Measurements from ENCODE around the gene MAST4. TPM values are rescaled to one million over a fixed set of nuclear protein-coding genes. Genes with fewer than 3 reads are reported as not detected.

Gene MAST4
- total RNA-seq, 4 donors from 2014 or later, result 19.5 to 44.1 (median 24.1) TPM

DNA sequence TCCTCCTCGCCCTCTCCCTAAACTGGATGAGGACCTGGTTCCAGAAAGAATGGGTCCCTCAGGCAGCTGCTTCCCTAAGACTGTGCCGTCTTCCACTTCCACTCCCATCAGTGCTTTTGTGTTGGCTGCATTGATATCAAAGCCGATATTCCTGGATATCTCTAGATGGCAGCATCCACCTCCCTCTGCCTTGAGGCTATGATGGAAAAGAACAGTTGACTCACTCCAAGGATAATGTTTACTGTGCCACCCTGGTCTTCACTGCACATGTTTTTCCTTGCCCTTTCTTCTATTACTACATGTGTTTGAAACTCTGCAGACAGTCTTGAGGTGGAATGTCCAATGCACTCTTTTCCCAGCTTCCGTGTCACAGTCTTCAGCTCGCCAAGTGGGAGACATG lies 211.6 kb downstream of the MAST4 start:
- Histone ChIP-seq H3K9me3 (no peaks in the 10 kb centered on the region), H3K4me1 (no peaks in the 10 kb centered on the region), H3K27me3 (peaks cover 0 to 4% of the 10 kb centered on the region in 2 donors), H3K36me3 (no peaks in the 10 kb centered on the region), H3K4me3 (no peak overlapping the region), H3K27ac (no peak overlapping the region)
- peak in 1 of 2 donors; percentile 40 for DNase-seq (ENCODE audit: low spot score in 2 of 2)
- 49 to 51% methylated on average over 5 of the region's 5 CpGs for WGBS, 2 donors
- TF ChIP-seq, protein P1, sequence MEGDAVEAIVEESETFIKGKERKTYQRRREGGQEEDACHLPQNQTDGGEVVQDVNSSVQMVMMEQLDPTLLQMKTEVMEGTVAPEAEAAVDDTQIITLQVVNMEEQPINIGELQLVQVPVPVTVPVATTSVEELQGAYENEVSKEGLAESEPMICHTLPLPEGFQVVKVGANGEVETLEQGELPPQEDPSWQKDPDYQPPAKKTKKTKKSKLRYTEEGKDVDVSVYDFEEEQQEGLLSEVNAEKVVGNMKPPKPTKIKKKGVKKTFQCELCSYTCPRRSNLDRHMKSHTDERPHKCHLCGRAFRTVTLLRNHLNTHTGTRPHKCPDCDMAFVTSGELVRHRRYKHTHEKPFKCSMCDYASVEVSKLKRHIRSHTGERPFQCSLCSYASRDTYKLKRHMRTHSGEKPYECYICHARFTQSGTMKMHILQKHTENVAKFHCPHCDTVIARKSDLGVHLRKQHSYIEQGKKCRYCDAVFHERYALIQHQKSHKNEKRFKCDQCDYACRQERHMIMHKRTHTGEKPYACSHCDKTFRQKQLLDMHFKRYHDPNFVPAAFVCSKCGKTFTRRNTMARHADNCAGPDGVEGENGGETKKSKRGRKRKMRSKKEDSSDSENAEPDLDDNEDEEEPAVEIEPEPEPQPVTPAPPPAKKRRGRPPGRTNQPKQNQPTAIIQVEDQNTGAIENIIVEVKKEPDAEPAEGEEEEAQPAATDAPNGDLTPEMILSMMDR (IDR thresholded peaks at IDR 0.05), result peak; percentile 13 to 37 (median 22)
- no peak for TF ChIP-seq POLR2A (IDR thresholded peaks at IDR 0.05)

DNA sequence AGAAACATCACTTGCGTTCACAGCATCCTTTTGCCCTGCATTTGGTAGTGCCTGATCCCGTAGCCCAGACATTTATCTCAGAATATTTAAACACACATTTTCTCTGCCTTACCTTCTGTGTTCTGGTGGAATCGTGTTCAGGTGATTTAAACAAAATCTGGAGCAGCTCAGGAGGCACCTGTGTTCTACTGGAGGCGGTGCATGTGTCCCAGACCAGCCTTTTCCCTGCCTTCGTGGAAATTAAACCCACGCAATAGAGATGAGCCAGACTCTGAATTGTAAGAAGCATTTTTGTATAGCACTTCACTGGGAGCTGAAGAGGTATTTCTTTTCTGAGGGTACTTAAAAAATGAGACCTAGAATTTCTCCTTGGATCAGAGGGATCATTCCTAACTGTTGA lies 212.5 kb downstream of the MAST4 start:
- H3K36me3 ChIP-seq, result no peaks in the 10 kb centered on the region
- TF ChIP-seq EP300 (IDR thresholded peaks at IDR 0.05), result no peak
- TF ChIP-seq, protein P1 (IDR thresholded peaks at IDR 0.05), result no peak
- TF ChIP-seq POLR2A (IDR thresholded peaks at IDR 0.05), result no peak
- no peak overlapping the region for H3K4me3 ChIP-seq
- no peaks in the 10 kb centered on the region for H3K4me1 ChIP-seq
- no peak overlapping the region for H3K27ac ChIP-seq
- 83 to 87% methylated on average over 6 of the region's 6 CpGs for whole genome bisulfite sequencing, 2 donors
- peaks cover 0 to 4% of the 10 kb centered on the region in 2 donors for H3K27me3 ChIP-seq
- no peak for DNase-seq (ENCODE audit: low spot score in 2 of 2)
- no peaks in the 10 kb centered on the region for H3K9me3 ChIP-seq

DNA sequence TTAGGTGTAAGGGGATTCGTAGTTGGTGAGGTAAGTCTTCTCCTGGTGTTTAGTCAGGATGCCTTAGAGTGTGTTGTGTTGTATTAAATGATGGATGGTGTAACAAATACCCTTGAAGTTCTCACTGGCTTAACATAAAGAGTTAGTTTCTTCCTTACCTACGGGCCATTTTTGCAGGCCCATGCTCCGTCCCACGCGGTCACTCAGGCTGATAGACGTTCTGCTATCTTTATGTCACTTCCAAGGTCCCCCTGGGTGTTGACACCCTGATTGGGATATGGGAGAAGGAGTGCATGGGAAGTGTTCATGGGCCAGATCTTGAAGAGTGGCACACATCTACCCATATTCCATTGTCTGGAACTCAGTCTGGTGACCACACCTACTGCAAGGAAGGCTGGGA lies 214.0 kb downstream of the MAST4 start:
- Histone ChIP-seq H3K4me1 (no peaks in the 10 kb centered on the region), H3K27ac (no peak overlapping the region), H3K27me3 (no peaks in the 10 kb centered on the region), H3K36me3 (no peaks in the 10 kb centered on the region), H3K9me3 (no peaks in the 10 kb centered on the region), H3K4me3 (no peak overlapping the region)
- no peak for DNase-seq (ENCODE audit: low spot score in 2 of 2)
- no peak for TF ChIP-seq POLR2A (IDR thresholded peaks at IDR 0.05)
- WGBS, 2 donors, result 89 to 94% methylated on average over 6 of the region's 6 CpGs

DNA sequence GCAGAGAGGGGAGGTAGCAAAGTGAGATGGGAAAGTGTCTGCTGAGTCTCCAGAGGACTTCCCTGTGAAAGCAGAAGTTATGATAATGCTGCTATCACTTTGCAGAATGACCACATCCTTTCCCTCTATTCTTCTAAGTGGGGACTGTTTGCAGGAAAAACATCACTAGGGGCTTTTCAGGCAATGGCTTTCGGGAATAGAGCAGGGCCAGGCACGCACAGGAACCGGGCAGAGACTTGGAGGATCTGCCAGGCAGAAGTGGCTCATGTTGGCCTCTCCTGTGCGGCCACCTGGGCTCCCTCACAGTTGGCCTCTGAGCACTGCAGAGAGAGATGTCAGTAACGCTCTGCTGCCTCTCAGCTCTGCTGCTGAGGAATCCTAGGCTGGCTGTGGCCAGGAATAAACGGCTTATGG lies 214.7 kb downstream of the MAST4 start:
- H3K36me3 ChIP-seq, result no peaks in the 10 kb centered on the region
- 72 to 75% methylated on average over 6 of the region's 6 CpGs for WGBS, 2 donors
- TF ChIP-seq, protein P1 (IDR thresholded peaks at IDR 0.05), result no peak
- no peak for TF ChIP-seq EP300 (IDR thresholded peaks at IDR 0.05)
- no peak overlapping the region for H3K27ac ChIP-seq
- H3K9me3 ChIP-seq, result no peaks in the 10 kb centered on the region
- H3K4me3 ChIP-seq, result no peak overlapping the region
- no peak for DNase-seq (ENCODE audit: low spot score in 2 of 2)
- no peaks in the 10 kb centered on the region for H3K27me3 ChIP-seq
- H3K4me1 ChIP-seq, result no peaks in the 10 kb centered on the region

DNA sequence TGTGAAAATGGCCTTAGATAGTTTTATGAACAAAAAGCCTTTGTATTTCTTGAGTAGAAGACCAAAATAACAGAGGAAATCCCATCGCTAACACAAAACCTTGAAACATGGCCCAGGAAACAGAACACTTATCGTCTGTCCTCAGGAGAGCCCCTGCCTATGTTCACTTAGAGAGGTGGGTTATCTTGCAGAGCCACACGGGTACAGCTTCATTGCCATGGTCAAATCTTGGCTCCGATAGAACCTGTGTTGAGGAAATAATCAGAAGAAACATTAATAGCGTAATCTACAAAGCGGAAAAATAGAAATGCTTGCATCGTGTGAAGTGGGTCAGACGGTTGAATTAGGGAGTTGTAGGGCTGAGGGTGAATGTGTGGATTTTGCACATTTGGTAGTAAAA lies 216.1 kb downstream of the MAST4 start:
- no peak overlapping the region for H3K27ac ChIP-seq
- no peak for DNase-seq (ENCODE audit: low spot score in 2 of 2)
- 80 to 83% methylated on average over 8 of the region's 8 CpGs for WGBS, 2 donors
- H3K4me3 ChIP-seq, result no peak overlapping the region
- no peaks in the 10 kb centered on the region for H3K27me3 ChIP-seq
- no peaks in the 10 kb centered on the region for H3K9me3 ChIP-seq
- H3K36me3 ChIP-seq, result no peaks in the 10 kb centered on the region
- no peaks in the 10 kb centered on the region for H3K4me1 ChIP-seq
- TF ChIP-seq EP300 (IDR thresholded peaks at IDR 0.05) (no peak), POLR2A (IDR thresholded peaks at IDR 0.05) (no peak)
- TF ChIP-seq, protein P1 (IDR thresholded peaks at IDR 0.05), result no peak

DNA sequence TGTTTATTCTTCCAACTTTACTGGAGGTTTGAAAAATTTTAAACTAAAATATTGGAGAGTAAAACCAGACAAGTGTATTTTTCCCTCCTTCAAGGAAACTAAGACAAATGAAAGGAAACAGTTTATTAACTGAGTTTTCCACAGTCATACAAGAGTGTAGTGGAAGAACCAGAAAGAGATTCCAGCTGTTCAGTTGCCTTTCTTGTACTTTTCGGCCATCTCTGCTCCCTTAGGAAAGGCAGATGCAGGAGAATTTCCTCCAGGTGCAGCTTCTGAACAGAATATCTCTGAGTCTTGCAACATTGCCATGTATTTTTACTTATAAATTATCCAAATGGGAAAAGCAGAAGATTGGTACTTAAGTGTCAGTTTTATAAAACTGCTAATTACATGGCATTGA lies 217.1 kb downstream of the MAST4 start:
- 67 to 70% methylated on average over 1 of the region's 1 CpG for WGBS, 2 donors
- Histone ChIP-seq H3K36me3 (no peaks in the 10 kb centered on the region), H3K4me3 (no peak overlapping the region), H3K27me3 (no peaks in the 10 kb centered on the region), H3K4me1 (no peaks in the 10 kb centered on the region), H3K27ac (no peak overlapping the region), H3K9me3 (no peaks in the 10 kb centered on the region)
- no peak for DNase-seq (ENCODE audit: low spot score in 2 of 2)
- TF ChIP-seq POLR2A (IDR thresholded peaks at IDR 0.05) (no peak), EP300 (IDR thresholded peaks at IDR 0.05) (no peak)
- TF ChIP-seq, protein P1 (IDR thresholded peaks at IDR 0.05), result no peak

All from tibial nerve (tissue), 4 donors.